Smooth muscle cell of the brain vasculature (primary cell): ENCODE measurements around the gene TBR1.

Experiments used
- DNase-seq: peaks from one replicate; pipeline ENCODE4 v3.0.0-alpha.2; 2012; ENCODE audit warnings: low read depth, low spot score

Gene TBR1

GRCh38 chr2:161415987-161416707, at the start of gene TBR1:
Gene TBR1, plus strand, starts transcription at chr2:161416297. Its CDS starts 114 bp downstream, at chr2:161416411.
- no peak for DNase-seq

GRCh38 chr2:161367675-161368074, 48.4 kb upstream of the TBR1 start:
- DNase-seq, result no peak

GRCh38 chr2:161369311-161369710, 46.8 kb upstream of the TBR1 start:
- no peak for DNase-seq

- DNase-seq, result no peak
Measured at GRCh38 chr2:161370981-161371380, 45.1 kb upstream of the TBR1 start.

GRCh38 chr2:161371869-161372268, 44.2 kb upstream of the TBR1 start:
- DNase-seq, result no peak

- DNase-seq, result no peak
Measured at GRCh38 chr2:161373942-161374341, 42.2 kb upstream of the TBR1 start.

- no peak for DNase-seq
Measured at GRCh38 chr2:161374446-161374845, 41.7 kb upstream of the TBR1 start.

- no peak for DNase-seq
Measured at GRCh38 chr2:161379740-161380139, 36.4 kb upstream of the TBR1 start.

GRCh38 chr2:161381546-161381945, 34.6 kb upstream of the TBR1 start:
- DNase-seq, result no peak

GRCh38 chr2:161382747-161383146, 33.4 kb upstream of the TBR1 start:
- no peak for DNase-seq

- DNase-seq, result no peak
Measured at GRCh38 chr2:161384864-161385263, 31.2 kb upstream of the TBR1 start.

GRCh38 chr2:161386228-161386824, 29.8 kb upstream of the TBR1 start:
- DNase-seq, result no peak

- DNase-seq, result no peak
Measured at GRCh38 chr2:161388146-161388779, 27.8 kb upstream of the TBR1 start.

- no peak for DNase-seq
Measured at GRCh38 chr2:161391737-161392506, 24.2 kb upstream of the TBR1 start.

GRCh38 chr2:161400076-161400475, 16.0 kb upstream of the TBR1 start:
- DNase-seq, result no peak

GRCh38 chr2:161402297-161402696, 13.8 kb upstream of the TBR1 start:
- DNase-seq, result no peak

- DNase-seq, result no peak
Measured at GRCh38 chr2:161406316-161406715, 9.8 kb upstream of the TBR1 start.

- no peak for DNase-seq
Measured at GRCh38 chr2:161407597-161407996, 8.5 kb upstream of the TBR1 start.

GRCh38 chr2:161409308-161409907, 6.7 kb upstream of the TBR1 start:
- no peak for DNase-seq

GRCh38 chr2:161412346-161412745, 3.8 kb upstream of the TBR1 start:
- no peak for DNase-seq
